ENCODE measurements around the gene DMC1.
"Not testable (repeated sequence)": the region's sequence is repeated elsewhere in the genome, so short reads cannot be mapped to it uniquely, and the experiment has no call there.

DNA sequence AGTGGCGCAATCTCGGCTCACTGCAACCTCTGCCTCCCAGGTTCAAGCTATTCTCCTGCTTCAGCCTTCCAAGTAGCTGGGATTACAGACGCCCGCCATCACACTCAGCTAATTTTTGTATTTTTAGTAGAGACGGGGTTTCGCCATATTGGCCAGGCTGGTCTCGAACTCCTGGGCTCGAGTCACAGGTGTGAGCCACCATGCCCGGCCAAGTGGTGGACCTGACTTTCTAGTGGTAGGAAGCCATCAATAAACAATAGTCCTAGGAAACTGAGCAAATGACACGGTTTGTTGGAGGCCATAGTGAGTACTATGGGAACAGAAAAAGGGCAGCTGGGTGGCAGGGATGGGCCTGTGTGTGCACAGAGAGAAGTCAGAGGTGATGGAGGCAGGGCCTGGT is 99.8 kb downstream of the DMC1 start:
- not testable (repeated sequence) for TF ChIP-seq CTCF, POLR2A (IDR thresholded peaks at IDR 0.05)
